NB4 (cell line): ENCODE measurements around the gene C9orf85.
"Not testable (repeated sequence)": the region's sequence is repeated elsewhere in the genome, so short reads cannot be mapped to it uniquely, and the experiment has no call there.

ENCODE experiments used
- DNase-seq: peaks from one replicate; pipeline ENCODE4 v3.0.0; 2010; ENCODE audit warnings: low read depth
- H3K4me3 ChIP-seq: one replicate; pipeline ENCODE4 v1.5.1; 2011; ENCODE audit warnings: mild to moderate bottlenecking, low read depth, low read length, moderate library complexity
- CTCF ChIP-seq: IDR thresholded peaks from one replicate; pipeline ENCODE4 v1.5.1; 2012; ENCODE audit warnings: low read depth, low read length
- MAX ChIP-seq: IDR thresholded peaks from 2 replicates; pipeline ENCODE4 v1.6.1; 2011; ENCODE audit warnings: low read depth, low read length
- MYC ChIP-seq: IDR thresholded peaks from 2 replicates; pipeline ENCODE4 v1.6.1; 2011; ENCODE audit warnings: low read depth, low read length
- POLR2A ChIP-seq: IDR thresholded peaks from 2 replicates; pipeline ENCODE4 v1.6.1; 2011; ENCODE audit warnings: mild to moderate bottlenecking; ENCODE audit not compliant: insufficient read length; ENCODE audit errors: extremely low read depth

C9orf85 gene

GRCh38 chr9:71937898-71938297 is 26.5 kb downstream of the C9orf85 start:
- H3K4me3 ChIP-seq, result no peak overlapping the region
- DNase-seq, result no peak
- TF ChIP-seq POLR2A (no peak), MYC (no peak), MAX (no peak), CTCF (no peak)

- H3K4me3 ChIP-seq, result no peak overlapping the region
- no peak for TF ChIP-seq MAX
- TF ChIP-seq CTCF, result no peak
- TF ChIP-seq POLR2A, result no peak
- no peak for TF ChIP-seq MYC
- DNase-seq, result no peak
These were observed 29.7 kb downstream of the C9orf85 start for GRCh38 chr9:71941060-71941568.

- no peak overlapping the region for H3K4me3 ChIP-seq
- no peak for DNase-seq
- TF ChIP-seq POLR2A (no peak), MYC (no peak), CTCF (no peak), MAX (no peak)
These were observed 30.6 kb downstream of the C9orf85 start for GRCh38 chr9:71941998-71942567.

- no peak for DNase-seq
These were observed 33.4 kb downstream of the C9orf85 start for GRCh38 chr9:71944754-71945375.

GRCh38 chr9:71954652-71955051 is 43.2 kb downstream of the C9orf85 start:
- not testable (repeated sequence) for H3K4me3 ChIP-seq, DNase-seq

More at GRCh38 chr9:71944754-71945375, 33.4 kb downstream of the C9orf85 start:
- TF ChIP-seq MAX (no peak), CTCF (no peak), MYC (no peak), POLR2A (no peak)
- no peak overlapping the region for H3K4me3 ChIP-seq

- peak; percentile 8 for DNase-seq
- no peak overlapping the region for H3K4me3 ChIP-seq
- TF ChIP-seq POLR2A (no peak), MAX (no peak), CTCF (no peak), MYC (no peak)
These were observed 44.0 kb downstream of the C9orf85 start for GRCh38 chr9:71955300-71955915.
